HG03095 (cell line): ENCODE data around the gene ENOX1.

Source experiments
- ATAC-seq: cut with Tn5 transposase; IDR thresholded peaks from one replicate; pipeline ENCODE4 v1.9.1; 2021; ENCODE audit warnings: moderate library complexity; ENCODE audit not compliant: unreplicated experiment

ENOX1 gene

GRCh38 chr13:43555667-43556066, 231.1 kb downstream of the ENOX1 start:
- no peak for ATAC-seq

GRCh38 chr13:43551897-43552456, 234.8 kb downstream of the ENOX1 start:
- no peak for ATAC-seq

- ATAC-seq = no peak
Observed at GRCh38 chr13:43546816-43547215, 240.0 kb downstream of the ENOX1 start.

GRCh38 chr13:43546251-43546650, 240.5 kb downstream of the ENOX1 start:
- ATAC-seq = no peak

- ATAC-seq = no peak
Observed at GRCh38 chr13:43545317-43545874, 241.4 kb downstream of the ENOX1 start.

- no peak for ATAC-seq
Observed at GRCh38 chr13:43544631-43545030, 242.1 kb downstream of the ENOX1 start.

- ATAC-seq = no peak
Observed at GRCh38 chr13:43544011-43544410, 242.8 kb downstream of the ENOX1 start.

GRCh38 chr13:43543331-43543730, 243.4 kb downstream of the ENOX1 start:
- no peak for ATAC-seq

GRCh38 chr13:43537124-43537523, 249.6 kb downstream of the ENOX1 start:
- ATAC-seq = no peak

- no peak for ATAC-seq
Observed at GRCh38 chr13:43529796-43530195, 257.0 kb downstream of the ENOX1 start.

- ATAC-seq = no peak
Observed at GRCh38 chr13:43528992-43529391, 257.8 kb downstream of the ENOX1 start.

GRCh38 chr13:43522788-43523187, 264.0 kb downstream of the ENOX1 start:
- no peak for ATAC-seq

- no peak for ATAC-seq
Observed at GRCh38 chr13:43520351-43520750, 266.4 kb downstream of the ENOX1 start.

- ATAC-seq = no peak
Observed at GRCh38 chr13:43518833-43519232, 267.9 kb downstream of the ENOX1 start.

- ATAC-seq = no peak
Observed at GRCh38 chr13:43516401-43516833, 270.4 kb downstream of the ENOX1 start.

- ATAC-seq = no peak
Observed at GRCh38 chr13:43515531-43515930, 271.2 kb downstream of the ENOX1 start.

- ATAC-seq = no peak
Observed at GRCh38 chr13:43514311-43514710, 272.5 kb downstream of the ENOX1 start.

GRCh38 chr13:43512221-43512620, 274.6 kb downstream of the ENOX1 start:
- no peak for ATAC-seq

GRCh38 chr13:43510956-43511901, 275.5 kb downstream of the ENOX1 start:
- no peak for ATAC-seq

- no peak for ATAC-seq
Observed at GRCh38 chr13:43495732-43496131, 291.0 kb downstream of the ENOX1 start.

GRCh38 chr13:43494206-43494605, 292.6 kb downstream of the ENOX1 start:
- ATAC-seq = no peak

- no peak for ATAC-seq
Observed at GRCh38 chr13:43493496-43494000, 293.2 kb downstream of the ENOX1 start.
